HG03280 (cell line): Measurements from ENCODE around the gene UGT2B17.

Source experiments
- ATAC-seq: cut with Tn5 transposase; IDR thresholded peaks from one replicate; pipeline ENCODE4 v1.9.1; 2021; ENCODE audit warnings: mild to moderate bottlenecking, moderate library complexity; ENCODE audit not compliant: unreplicated experiment

UGT2B17 gene

DNA sequence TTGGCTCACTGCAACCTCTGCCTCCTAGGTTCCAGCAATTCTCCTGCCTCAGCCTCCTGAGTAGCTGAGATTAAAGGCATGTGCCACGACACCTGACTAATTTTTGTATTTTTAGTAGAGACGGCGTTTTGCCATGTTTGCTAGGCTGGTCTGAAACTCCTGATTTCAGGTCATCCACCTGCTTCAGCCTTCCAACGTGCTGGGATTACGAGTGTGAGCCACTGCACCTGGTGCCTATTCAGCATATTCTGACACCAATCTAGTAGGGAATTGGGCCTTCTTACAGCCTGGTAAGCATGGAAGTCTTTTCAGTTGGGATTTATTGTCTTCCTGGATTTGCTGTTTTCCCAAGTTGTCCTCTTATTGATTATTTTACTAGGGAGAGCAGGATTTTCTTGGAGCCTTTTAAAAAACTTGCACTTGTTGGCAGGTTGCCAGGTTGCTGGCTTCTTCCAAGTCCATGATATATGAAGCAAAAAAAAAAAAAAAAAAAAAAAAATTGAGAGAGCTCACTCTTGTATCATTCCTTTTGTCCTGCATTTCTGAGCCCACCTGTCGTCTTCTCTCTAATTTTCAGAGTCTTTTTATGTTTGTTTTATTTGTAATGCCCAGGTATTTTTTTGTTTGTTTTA is 85.2 kb downstream of the UGT2B17 start:
- no peak for ATAC-seq

DNA sequence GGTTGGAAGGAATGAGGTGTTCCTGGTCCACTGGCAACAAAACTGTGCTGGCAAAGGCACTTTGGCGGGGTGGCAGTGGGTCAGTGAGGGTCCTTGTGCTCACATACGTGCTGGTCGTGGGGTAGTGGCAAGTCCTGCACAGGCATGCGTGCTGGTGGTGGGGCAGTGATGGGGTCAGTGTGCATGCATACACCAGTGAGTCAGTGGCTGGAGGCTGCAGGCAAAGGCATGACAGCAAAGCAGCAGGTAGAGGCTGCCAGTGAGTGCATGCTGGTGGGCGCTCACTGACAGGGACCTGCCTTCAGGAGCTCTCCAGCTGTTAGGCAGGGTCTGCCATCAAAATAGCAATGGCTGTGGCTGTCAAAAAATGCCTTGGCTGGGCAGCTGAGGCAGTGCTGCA is 86.8 kb downstream of the UGT2B17 start:
- no peak for ATAC-seq
